ENCODE measurements around the gene MRTFA.

DNA sequence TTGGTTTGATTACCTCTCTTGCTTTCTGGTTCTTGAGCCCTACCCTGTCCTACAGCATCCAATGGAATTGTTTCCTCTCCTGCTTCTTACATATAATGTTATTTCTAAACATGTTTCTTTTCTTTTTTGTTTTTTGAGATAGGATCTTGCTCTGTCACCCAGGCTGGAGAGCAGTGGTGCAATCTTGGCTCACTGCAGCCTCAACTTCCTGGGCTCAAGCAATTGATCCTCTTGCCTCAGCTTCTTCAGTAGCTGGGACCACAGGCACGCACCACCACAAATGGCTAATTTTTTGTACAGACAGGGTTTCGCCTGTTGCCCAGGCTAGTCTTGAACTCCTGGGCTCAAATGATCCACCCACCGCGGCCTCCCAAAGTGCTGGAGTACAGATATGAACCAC lies 160.2 kb downstream of the MRTFA start:
- TF ChIP-seq, protein P1, sequence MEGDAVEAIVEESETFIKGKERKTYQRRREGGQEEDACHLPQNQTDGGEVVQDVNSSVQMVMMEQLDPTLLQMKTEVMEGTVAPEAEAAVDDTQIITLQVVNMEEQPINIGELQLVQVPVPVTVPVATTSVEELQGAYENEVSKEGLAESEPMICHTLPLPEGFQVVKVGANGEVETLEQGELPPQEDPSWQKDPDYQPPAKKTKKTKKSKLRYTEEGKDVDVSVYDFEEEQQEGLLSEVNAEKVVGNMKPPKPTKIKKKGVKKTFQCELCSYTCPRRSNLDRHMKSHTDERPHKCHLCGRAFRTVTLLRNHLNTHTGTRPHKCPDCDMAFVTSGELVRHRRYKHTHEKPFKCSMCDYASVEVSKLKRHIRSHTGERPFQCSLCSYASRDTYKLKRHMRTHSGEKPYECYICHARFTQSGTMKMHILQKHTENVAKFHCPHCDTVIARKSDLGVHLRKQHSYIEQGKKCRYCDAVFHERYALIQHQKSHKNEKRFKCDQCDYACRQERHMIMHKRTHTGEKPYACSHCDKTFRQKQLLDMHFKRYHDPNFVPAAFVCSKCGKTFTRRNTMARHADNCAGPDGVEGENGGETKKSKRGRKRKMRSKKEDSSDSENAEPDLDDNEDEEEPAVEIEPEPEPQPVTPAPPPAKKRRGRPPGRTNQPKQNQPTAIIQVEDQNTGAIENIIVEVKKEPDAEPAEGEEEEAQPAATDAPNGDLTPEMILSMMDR (IDR thresholded peaks at IDR 0.05): no peak
- no peak for TF ChIP-seq POLR2A (IDR thresholded peaks at IDR 0.05)
- TF ChIP-seq EP300 (IDR thresholded peaks at IDR 0.05): no peak
- TF ChIP-seq POLR2AphosphoS5 (IDR thresholded peaks at IDR 0.05): no peak
